HG02973 (cell line): Measurements from ENCODE around the gene ATG7.
"Not testable (repeated sequence)": the region's sequence is repeated elsewhere in the genome, so short reads cannot be mapped to it uniquely, and the experiment has no call there.

Experiments
- ATAC-seq: cut with Tn5 transposase; IDR thresholded peaks from one replicate; pipeline ENCODE4 v1.9.1; 2021; ENCODE audit warnings: moderate library complexity; ENCODE audit not compliant: unreplicated experiment

ATG7 gene

GRCh38 chr3:11498646-11499045, 226.4 kb downstream of the ATG7 start:
- ATAC-seq, result no peak

GRCh38 chr3:11499144-11499543, 226.9 kb downstream of the ATG7 start:
- ATAC-seq, result no peak

GRCh38 chr3:11502413-11502812, 230.2 kb downstream of the ATG7 start:
- ATAC-seq, result not testable (repeated sequence)

GRCh38 chr3:11507719-11508118, 235.5 kb downstream of the ATG7 start:
- ATAC-seq, result no peak

DNA sequence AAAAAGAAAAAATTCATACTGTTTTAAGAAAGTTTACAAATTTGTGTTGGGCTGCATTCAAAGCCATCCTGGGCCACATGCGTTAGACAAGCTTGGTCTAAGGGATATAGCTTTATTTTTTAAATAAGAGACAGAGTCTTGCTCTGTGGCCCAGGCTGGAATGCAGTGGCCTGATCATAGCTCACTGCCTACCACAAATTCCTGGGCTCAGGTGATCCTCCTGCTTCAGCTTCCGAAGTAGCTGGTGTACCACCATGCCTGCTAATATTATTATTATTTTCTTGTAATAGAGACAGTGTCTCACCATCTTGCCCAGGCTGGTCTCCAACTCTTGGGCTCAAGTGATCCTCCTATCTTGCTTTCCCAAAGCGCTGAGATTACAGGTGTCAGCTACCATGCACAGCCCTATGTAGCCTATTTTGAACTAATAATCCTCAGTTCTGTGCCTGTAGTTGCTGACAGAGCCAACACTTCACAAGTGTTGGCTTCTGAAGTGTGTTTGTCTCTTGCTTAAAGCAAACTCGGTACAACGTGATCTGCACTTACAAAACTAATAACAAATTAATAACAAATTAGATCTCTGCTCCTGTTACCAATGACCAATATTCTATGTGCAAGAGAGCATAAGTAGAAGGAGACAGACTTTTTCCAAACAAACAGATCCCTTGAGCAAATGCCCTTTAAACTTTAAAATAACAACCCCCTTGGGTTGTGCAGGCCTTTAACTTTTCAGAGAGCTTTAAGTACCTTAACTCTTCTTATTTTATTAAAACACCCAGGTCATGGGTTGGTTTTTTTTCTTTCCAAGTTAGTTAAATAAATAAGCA, 236.4 kb downstream of the ATG7 start:
- no peak for ATAC-seq

GRCh38 chr3:11509173-11510000, 237.2 kb downstream of the ATG7 start:
- no peak for ATAC-seq

DNA sequence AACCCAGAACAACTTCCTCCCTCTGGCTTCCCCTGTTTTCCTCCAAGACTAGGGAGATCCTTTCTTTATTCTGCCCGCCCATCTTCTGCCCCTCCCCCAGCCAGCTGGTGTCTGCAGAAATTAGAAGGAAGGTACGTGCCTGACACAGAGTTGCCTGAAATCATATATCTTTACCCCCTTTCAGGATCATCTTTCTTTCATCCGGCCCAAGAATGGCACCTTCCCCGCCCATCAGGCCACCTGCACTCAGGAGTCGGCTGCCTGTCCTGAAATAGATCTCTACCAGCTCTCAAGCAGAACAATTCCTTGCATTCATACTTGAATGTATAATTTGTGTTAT, 237.8 kb downstream of the ATG7 start:
- no peak for ATAC-seq

- ATAC-seq, result no peak
Observed at GRCh38 chr3:11510356-11510755, 238.2 kb downstream of the ATG7 start.

DNA sequence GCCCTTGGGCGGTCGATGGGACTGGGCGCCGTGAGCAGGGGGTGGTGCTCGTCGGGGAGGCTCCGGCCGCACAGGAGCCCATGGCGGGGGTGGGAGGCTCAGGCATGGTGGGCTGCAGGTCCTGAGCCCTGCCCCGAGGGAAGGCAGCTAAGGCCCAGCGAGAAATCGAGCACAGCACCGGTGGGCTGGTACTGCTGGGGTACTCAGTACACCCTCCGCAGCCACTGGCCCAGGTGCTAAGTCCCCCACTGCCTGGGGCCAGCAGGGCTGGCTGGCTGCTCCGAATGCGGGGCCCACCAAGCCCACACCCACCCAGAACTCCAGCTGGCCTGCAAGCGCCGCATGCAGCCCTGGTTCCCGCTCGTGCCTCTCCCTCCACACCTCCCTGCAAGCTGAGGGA, 239.4 kb downstream of the ATG7 start:
- ATAC-seq, result not testable (repeated sequence)

- ATAC-seq, result not testable (repeated sequence)
Observed at GRCh38 chr3:11513125-11513816, 241.1 kb downstream of the ATG7 start.

DNA sequence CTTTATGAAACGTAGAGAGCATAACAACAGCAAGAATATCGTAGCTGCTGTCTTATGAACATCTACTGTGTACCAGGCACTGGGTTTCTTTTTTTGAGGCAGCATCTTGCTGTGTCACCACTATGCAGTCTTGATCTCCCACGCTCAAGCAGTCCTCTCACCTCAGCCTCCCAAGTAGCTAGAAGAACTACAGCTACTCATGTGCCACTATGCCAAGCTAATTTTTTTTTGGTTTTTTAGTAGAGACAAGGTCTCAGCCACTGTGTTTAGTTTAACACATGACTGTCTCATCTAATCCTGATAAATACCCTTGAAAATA, 241.6 kb downstream of the ATG7 start:
- no peak for ATAC-seq

DNA sequence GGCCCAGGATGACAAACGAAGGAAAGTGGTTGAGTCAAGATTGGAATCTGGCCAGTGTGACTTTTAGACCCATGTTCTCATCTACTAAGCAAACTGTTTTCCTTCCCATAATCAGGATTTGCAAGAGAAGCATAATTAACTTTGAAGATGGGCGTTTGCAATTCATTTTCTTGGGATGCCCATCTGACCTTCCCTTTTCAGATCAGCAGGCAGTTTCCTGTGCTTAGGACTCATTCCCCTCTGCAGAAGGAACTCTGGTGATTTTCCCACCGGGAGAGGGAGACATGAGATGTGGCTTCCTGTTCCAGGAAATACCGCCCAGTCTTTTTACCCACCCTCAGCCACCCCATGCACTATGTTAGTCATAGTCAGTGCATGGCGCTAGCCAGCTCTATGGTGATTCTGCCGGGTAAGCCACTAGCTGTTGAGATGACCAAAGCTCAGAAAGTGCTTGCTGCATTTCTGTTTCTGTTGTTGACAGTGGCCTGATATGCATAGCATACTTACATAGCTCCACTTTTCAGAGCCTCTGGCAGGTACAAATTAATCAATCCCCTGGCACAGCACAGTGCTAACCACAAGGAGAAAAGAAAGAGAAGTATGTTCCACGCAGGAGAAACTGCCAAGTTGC, 242.1 kb downstream of the ATG7 start:
- ATAC-seq, result no peak

DNA sequence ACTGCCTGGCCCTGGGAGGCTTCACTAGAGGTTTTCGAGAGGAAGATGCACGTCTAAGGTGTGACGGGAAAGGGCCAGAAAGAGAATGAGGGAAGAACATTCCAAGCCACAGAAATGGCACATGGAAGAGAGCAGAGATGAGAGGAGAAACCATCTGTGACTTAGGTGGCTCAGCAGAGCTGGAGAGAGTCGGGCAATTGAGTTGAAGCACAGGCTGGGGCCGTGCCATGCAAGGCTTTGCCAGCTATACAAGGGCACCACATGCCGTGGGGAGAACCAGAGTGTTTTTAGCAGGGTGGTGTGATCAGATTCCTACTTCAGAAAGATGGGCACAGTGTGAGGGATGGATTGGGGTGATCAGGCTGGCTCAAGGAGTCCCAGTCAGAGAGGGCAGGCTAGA, 245.4 kb downstream of the ATG7 start:
- ATAC-seq, result no peak

DNA sequence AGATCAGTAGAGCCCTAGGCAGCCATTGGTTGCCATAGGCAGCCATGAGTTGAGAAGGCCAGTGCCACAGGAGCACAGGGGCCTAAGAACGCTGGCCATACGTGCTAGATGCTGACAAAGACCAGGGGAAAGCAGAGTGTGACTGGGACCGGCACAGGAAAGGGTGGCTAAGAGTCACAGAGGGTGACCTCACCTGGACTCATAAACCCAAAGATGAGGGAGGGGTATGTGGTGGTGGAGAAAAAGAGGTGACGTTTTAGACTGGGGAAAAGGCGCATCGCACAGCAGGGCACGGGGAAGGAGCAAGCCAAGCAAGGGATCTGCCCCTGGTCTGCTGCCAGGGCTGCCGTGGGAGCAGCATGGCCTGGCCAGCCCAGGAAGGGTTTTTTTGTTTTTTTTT, 249.0 kb downstream of the ATG7 start:
- no peak for ATAC-seq

- ATAC-seq, result no peak
Observed at GRCh38 chr3:11522398-11522715, 250.2 kb downstream of the ATG7 start.

DNA sequence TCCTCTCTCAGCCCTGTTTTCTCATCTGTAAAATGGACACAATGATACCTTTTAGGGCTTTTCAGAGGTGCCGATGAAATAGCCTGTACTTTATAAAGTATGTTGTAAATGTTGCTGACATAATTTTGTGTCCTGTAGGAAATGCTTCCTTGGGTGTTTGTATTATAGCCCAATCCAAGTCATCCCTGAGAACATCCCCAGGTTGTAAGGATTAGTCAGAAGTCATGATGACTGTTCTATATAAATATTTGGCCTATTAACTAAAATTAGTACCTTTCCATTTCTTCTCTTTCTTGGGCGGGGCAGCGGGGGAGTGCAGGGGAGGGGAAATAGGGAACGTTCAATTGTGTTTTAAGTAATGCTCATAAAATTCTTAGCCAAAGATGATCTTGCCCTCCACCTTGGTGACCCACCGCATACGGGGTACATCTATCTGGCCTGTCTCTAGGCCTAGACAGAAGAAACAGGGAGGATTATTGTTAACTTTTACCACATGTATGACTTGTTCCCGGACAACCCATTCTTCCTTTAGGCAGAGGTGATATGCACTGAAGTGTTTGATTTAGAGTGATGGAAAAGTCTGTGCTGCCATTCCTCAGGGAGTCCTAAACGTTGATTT, 250.9 kb downstream of the ATG7 start:
- ATAC-seq, result no peak

GRCh38 chr3:11523572-11524101, 251.4 kb downstream of the ATG7 start:
- no peak for ATAC-seq

GRCh38 chr3:11526121-11526520, 253.9 kb downstream of the ATG7 start:
- ATAC-seq, result not testable (repeated sequence)

DNA sequence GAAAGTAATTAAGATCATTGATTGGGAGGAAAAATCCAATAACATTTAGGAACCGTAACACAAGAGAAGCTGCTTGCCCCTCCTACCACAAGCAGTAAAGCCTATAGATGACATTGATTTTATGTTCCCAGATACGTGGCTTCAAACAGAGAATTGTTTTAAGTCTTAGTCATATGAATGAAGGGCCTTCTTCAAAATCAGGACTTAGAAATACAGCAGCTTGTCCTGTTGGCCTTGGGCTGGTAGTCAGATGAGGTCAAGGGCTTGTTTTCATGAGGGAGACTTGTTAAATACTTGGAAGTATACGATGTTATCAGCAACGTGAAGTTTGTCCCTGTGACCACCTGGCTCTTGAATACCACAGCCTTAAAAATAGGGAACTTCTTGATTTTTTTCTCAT, 257.1 kb downstream of the ATG7 start:
- no peak for ATAC-seq

DNA sequence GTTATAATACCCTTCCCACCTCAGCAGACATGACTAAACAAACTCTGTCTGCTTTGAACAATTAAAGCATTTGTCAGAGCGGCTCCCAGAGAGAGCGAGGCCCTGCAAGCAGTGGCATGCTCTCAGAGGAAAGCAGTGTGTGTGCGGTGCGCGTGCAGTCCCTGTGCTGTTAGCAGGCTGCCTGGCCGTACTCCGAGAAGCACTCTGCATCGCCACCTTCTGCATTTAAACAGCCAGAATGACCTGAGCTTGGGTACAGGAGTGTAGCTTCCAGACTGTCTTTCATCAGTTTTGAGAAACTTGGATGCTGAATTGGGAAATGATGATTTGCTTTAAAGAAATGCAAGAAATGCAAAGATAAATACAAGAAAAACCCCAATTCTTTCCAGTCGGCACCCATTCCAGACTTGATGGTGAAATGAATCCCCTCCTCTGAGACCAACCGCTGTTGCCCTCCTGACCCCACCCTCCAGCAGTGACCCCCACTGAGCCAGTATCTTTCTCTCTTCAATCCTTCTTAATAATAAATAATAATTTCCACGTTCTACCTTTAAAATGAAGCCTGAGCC, 258.0 kb downstream of the ATG7 start:
- ATAC-seq, result no peak
